Kidney (tissue), 14 donors: ENCODE data around the gene SIM1. TPM values are rescaled to one million over a fixed set of nuclear protein-coding genes. Genes with fewer than 3 reads are reported as not detected.
A peak's percentile ranks its signal among the peaks of the same experiment; 100 is the strongest.

Experiments
- DNase-seq, 5 donors: peaks; one replicate each; pipeline ENCODE4 v3.0.0-alpha.2; 2013 to 2020
- FAIRE-seq: peaks from 2 replicates; lab custom pipeline; 2012; peaks lifted over from hg19 to GRCh38; lab: Jason Lieb, UNC
- H3K27ac ChIP-seq, 2 donors: one replicate each; pipeline ENCODE4 v1.7.0; 2013; ENCODE audit warnings: low read depth in 2 of 2, low read length in 2 of 2, inconsistent platforms in 1 of 2
- H3K27me3 ChIP-seq: one replicate; pipeline ENCODE4 v1.7.1; 2013; ENCODE audit warnings: low read length, inconsistent platforms; ENCODE audit not compliant: control insufficient read depth, insufficient read depth
- H3K36me3 ChIP-seq, 3 donors: one replicate each; pipeline versions ENCODE4 v1.7.0 to v1.7.1; 2013; ENCODE audit warnings: low read length in 3 of 3, control low read depth in 1 of 3, inconsistent platforms in 1 of 3; ENCODE audit not compliant: insufficient read depth in 3 of 3, control insufficient read depth in 2 of 3
- H3K4me1 ChIP-seq, 3 donors: one replicate each; pipeline versions ENCODE4 v1.7.0 to v1.7.1; 2013; ENCODE audit warnings: low read length in 3 of 3, inconsistent platforms in 1 of 3, low read depth in 1 of 3; ENCODE audit not compliant: control insufficient read depth in 2 of 3, insufficient read depth in 2 of 3
- H3K4me3 ChIP-seq, 3 donors: one replicate each; pipeline versions ENCODE4 v1.7.0 to v1.8.1; 2013; ENCODE audit warnings: low read length in 3 of 3, control low read depth in 1 of 3, inconsistent platforms in 1 of 3
- H3K9ac ChIP-seq, 3 donors: one replicate each; pipeline versions ENCODE4 v1.7.0 to v1.7.1; 2013; ENCODE audit warnings: low read length in 3 of 3, control low read depth in 1 of 3, inconsistent platforms in 1 of 3
- H3K9me3 ChIP-seq, 3 donors: one replicate each; pipeline versions ENCODE4 v1.7.0 to v1.7.1; 2013; ENCODE audit warnings: low read length in 3 of 3, control low read depth in 1 of 3, inconsistent platforms in 1 of 3; ENCODE audit not compliant: control insufficient read depth in 2 of 3, insufficient read depth in 1 of 3
- CTCF ChIP-seq: IDR thresholded peaks from 3 replicates; pipeline ENCODE4 v1.5.1; 2012; ENCODE audit warnings: mild to moderate bottlenecking, moderate library complexity, borderline replicate concordance; ENCODE audit not compliant: insufficient read depth; ENCODE audit errors: extremely low read depth
- intact Hi-C: fragments of 100-400 bp; cut with DNase I; formaldehyde crosslinking; loops from one replicate; pipeline ENCODE4 v1.11.1; 2022
- polyA plus RNA-seq: library from polyadenylated mRNA; stranded (reverse); fragments of 350-450 nt; fragmentation: Illumina TruSeq; extraction: RNeasy Lipid Tissue Mini Kit (QIAGEN cat#74804); gene quantifications from one replicate; pipeline ENCODE4 v1.2.3, GENCODE V29; 2014; ENCODE audit warnings: low read depth, low replicate concordance; ENCODE audit not compliant: insufficient read depth
- total RNA-seq: library from RNA; stranded (reverse); fragmentation: NEBNext Ultra II Directional; extraction: Animal tissue kit (Norgen Biotek cat#: 25700); gene quantifications from one replicate; pipeline ENCODE4 v1.2.1, GENCODE V29; 2021
- donor health status: control.
- donor health status: control.
- donor health status: control.
- donor health status: control.
- donor health status: control.
- donor health status: DM: yes; HTN: yes; CAD: no.
- donor health status: Normal renal cell carcinoma (clear cell type).

SIM1 gene
- total and polyA plus RNA-seq, 2 donors from 2014 or later, result 4.4 to 31.8 TPM

- intact Hi-C loops, result no loop called here
- Histone ChIP-seq H3K4me1 (peaks cover 0 to 3% (median 2%) of the 10 kb centered on the region in 3 donors), H3K4me3 (peak overlapping the region; percentile 26 to 77 (median 63)), H3K27me3 (peaks cover 81% of the 10 kb centered on the region), H3K27ac (peak overlapping the region; percentile 90 to 93), H3K9me3 (no peaks in the 10 kb centered on the region), H3K9ac (peak overlapping the region in 2 of 3 donors; percentile 40 to 94), H3K36me3 (peaks cover 0 to 5% (median 0%) of the 10 kb centered on the region in 3 donors)
- DNase-seq (peak in 1 of 5 donors; percentile 57), FAIRE-seq (no peak)
- TF ChIP-seq CTCF, result no peak
Observed at GRCh38 chr6:100459592-100460184, 5.0 kb downstream of the SIM1 start.

- H3K4me3 ChIP-seq, result peak overlapping the region; percentile 28 to 77 (median 63)
- H3K27ac ChIP-seq, result peak overlapping the region; percentile 90 to 93
- intact Hi-C loops, result no loop called here
- peaks cover 0 to 3% (median 2%) of the 10 kb centered on the region in 3 donors for H3K4me1 ChIP-seq
- H3K27me3 ChIP-seq, result peaks cover 78% of the 10 kb centered on the region
- H3K9ac ChIP-seq, result peak overlapping the region; percentile 43 to 94 (median 75)
- peaks cover 0 to 5% (median 0%) of the 10 kb centered on the region in 3 donors for H3K36me3 ChIP-seq
- TF ChIP-seq CTCF, result no peak
- no peaks in the 10 kb centered on the region for H3K9me3 ChIP-seq
- FAIRE-seq (no peak), DNase-seq (peak in 1 of 5 donors; percentile 44)
Observed at GRCh38 chr6:100458841-100459591, 5.7 kb downstream of the SIM1 start.

- intact Hi-C loops, result no loop called here
- no peaks in the 10 kb centered on the region for H3K9me3 ChIP-seq
- TF ChIP-seq CTCF, result no peak
- peak; percentile 61 to 93 (median 77) for DNase-seq
- H3K27me3 ChIP-seq, result peaks cover 77% of the 10 kb centered on the region
- peak overlapping the region in 2 of 3 donors; percentile 37 to 94 for H3K9ac ChIP-seq
- H3K27ac ChIP-seq, result peak overlapping the region; percentile 90 to 93
- peak overlapping the region in 1 of 3 donors; percentile 77 for H3K4me3 ChIP-seq
- no peaks in the 10 kb centered on the region for H3K36me3 ChIP-seq
- peaks cover 0 to 3% (median 2%) of the 10 kb centered on the region in 3 donors for H3K4me1 ChIP-seq
- FAIRE-seq, result no peak
Observed at GRCh38 chr6:100457311-100457990, 7.3 kb downstream of the SIM1 start.
